Measurements from ENCODE around the gene MRGPRG. TPM values are rescaled to one million over a fixed set of nuclear protein-coding genes. Genes with fewer than 3 reads are reported as not detected.

Gene MRGPRG
- total and polyA plus RNA-seq, 4 donors, result not detected

DNA sequence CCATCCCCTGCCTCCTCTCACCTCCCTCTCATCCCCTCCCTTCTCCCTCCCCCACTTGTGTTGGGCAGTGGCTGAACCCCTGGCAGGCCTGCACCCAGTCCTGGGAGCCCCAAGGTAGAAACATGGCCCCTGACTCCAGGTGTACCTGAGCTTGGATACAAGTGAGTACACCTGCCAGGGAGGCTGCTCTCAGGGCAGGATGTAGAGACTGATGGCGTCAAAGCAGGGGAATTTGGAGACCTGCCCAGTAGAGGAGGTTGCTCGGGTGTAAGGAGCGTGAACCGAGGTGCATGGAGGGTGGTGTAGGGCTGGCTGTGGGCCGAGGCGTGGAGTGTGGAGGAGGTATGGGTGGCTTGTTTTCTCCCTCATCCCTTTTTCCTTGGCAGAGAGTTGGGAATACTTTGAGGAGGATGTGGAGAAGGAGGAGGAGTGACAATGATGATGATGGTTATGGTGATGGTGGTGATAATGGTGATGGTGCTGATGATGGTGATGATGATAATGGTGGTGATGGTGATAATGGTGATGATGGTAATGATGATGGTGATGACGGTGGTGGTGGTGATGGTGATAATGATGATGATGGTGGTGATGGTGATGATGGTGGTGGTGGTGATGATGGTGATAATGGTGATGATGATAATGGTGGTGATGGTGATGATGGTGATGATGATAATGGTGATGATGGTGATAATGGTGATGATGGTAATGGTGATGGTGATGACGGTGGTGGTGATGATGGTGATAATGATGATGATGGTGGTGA is 12.3 kb downstream of the MRGPRG start:
- WGBS, result 84% methylated on average over 8 of the region's 8 CpGs
- DNase-seq (ENCODE audit: low spot score), result no peak

More for the DNA sequence above, 12.3 kb downstream of the MRGPRG start:
- Histone ChIP-seq H3K27ac (ENCODE audit: low read depth in 1 of 2, low read length in 2 of 2) (no peak overlapping the region), H3K27me3 (ENCODE audit: control insufficient read depth in 4 of 4, insufficient read depth in 4 of 4, low read length in 3 of 4) (peaks cover 0 to 10% (median 1%) of the 10 kb centered on the region in 4 donors), H3K4me1 (ENCODE audit: control insufficient read depth in 4 of 4, insufficient read depth in 4 of 4, low read length in 3 of 4) (peaks cover 0 to 5% (median 2%) of the 10 kb centered on the region in 4 donors), H3K36me3 (ENCODE audit: control insufficient read depth in 4 of 4, insufficient read depth in 3 of 4, low read depth in 1 of 4, low read length in 3 of 4) (no peaks in the 10 kb centered on the region), H3K9me3 (ENCODE audit: control insufficient read depth in 4 of 4, low read length in 3 of 4) (no peaks in the 10 kb centered on the region), H3K9ac (ENCODE audit: low read depth in 1 of 2, low read length in 2 of 2) (no peak overlapping the region), H3K4me3 (ENCODE audit: low read depth in 1 of 3, low read length in 3 of 3) (no peak overlapping the region)
- TF ChIP-seq, protein P1, sequence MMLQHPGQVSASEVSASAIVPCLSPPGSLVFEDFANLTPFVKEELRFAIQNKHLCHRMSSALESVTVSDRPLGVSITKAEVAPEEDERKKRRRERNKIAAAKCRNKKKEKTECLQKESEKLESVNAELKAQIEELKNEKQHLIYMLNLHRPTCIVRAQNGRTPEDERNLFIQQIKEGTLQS (IDR thresholded peaks at IDR 0.05), result no peak
- no peak for TF ChIP-seq HNF4A (conservative IDR thresholded peaks at IDR 0.05)
- TF ChIP-seq CTCF (IDR thresholded peaks at IDR 0.05; ENCODE audit: low read depth, low read length, missing input control), result no peak
- no peak for TF ChIP-seq FOXA1 (IDR thresholded peaks at IDR 0.05)
- no peak for TF ChIP-seq FOXA2 (IDR thresholded peaks at IDR 0.05)
- no peak for TF ChIP-seq MAX (IDR thresholded peaks at IDR 0.05)
- no peak for TF ChIP-seq JUND (IDR thresholded peaks at IDR 0.05)
- TF ChIP-seq NR2F2 (IDR thresholded peaks at IDR 0.05), result no peak
- no peak for TF ChIP-seq REST (IDR thresholded peaks at IDR 0.05)
- TF ChIP-seq EGR1 (IDR thresholded peaks at IDR 0.05; ENCODE audit: low read depth in 2 of 2), result no peak
- no peak for TF ChIP-seq SP1 (IDR thresholded peaks at IDR 0.05)
- TF ChIP-seq RXRA (IDR thresholded peaks at IDR 0.05), result no peak
- TF ChIP-seq, protein P2, sequence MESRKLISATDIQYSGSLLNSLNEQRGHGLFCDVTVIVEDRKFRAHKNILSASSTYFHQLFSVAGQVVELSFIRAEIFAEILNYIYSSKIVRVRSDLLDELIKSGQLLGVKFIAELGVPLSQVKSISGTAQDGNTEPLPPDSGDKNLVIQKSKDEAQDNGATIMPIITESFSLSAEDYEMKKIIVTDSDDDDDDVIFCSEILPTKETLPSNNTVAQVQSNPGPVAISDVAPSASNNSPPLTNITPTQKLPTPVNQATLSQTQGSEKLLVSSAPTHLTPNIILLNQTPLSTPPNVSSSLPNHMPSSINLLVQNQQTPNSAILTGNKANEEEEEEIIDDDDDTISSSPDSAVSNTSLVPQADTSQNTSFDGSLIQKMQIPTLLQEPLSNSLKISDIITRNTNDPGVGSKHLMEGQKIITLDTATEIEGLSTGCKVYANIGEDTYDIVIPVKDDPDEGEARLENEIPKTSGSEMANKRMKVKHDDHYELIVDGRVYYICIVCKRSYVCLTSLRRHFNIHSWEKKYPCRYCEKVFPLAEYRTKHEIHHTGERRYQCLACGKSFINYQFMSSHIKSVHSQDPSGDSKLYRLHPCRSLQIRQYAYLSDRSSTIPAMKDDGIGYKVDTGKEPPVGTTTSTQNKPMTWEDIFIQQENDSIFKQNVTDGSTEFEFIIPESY (IDR thresholded peaks at IDR 0.05), result no peak
- TF ChIP-seq TAF1 (conservative IDR thresholded peaks at IDR 0.05), result no peak
- TF ChIP-seq HNF4G (IDR thresholded peaks at IDR 0.05), result no peak
- no peak for TF ChIP-seq YY1 (IDR thresholded peaks at IDR 0.05)
- TF ChIP-seq RAD21 (IDR thresholded peaks at IDR 0.05), result no peak
- TF ChIP-seq GABPA (IDR thresholded peaks at IDR 0.05 in 1 of 2, conservative IDR thresholded peaks at IDR 0.05 in 1 of 2), result no peak
